KMS-11 (cell line): ENCODE measurements around the gene ROGDI.

Experiments
- H2AFZ ChIP-seq: fragments of 200-600 bp; sonication (generic); 2 replicates; pipeline ENCODE4 v1.6.1; 2016; ENCODE audit warnings: antibody characterized with exemption, mixed run types, low read depth
- H3K27ac ChIP-seq: fragments of 200-600 bp; sonication (generic); 2 replicates; pipeline ENCODE4 v1.6.1; 2016; ENCODE audit warnings: mild to moderate bottlenecking, mixed run types
- H3K27me3 ChIP-seq: fragments of 200-600 bp; sonication (generic); 2 replicates; pipeline ENCODE4 v1.6.1; 2017; ENCODE audit warnings: mild to moderate bottlenecking, low read depth, mixed run types, moderate library complexity; ENCODE audit not compliant: insufficient read depth
- H3K36me3 ChIP-seq: fragments of 200-600 bp; sonication (generic); 2 replicates; pipeline ENCODE4 v1.6.1; 2017; ENCODE audit warnings: mild to moderate bottlenecking, mixed run types; ENCODE audit not compliant: insufficient read depth
- H3K4me1 ChIP-seq: fragments of 200-600 bp; sonication (generic); 2 replicates; pipeline ENCODE4 v1.6.1; 2016; ENCODE audit warnings: mild to moderate bottlenecking, low read depth, mixed run types; ENCODE audit not compliant: poor library complexity, severe bottlenecking
- H3K4me2 ChIP-seq: fragments of 200-600 bp; sonication (generic); 2 replicates; pipeline ENCODE4 v1.7.0; 2016; ENCODE audit warnings: mild to moderate bottlenecking, mixed run types
- H3K4me3 ChIP-seq: fragments of 200-600 bp; sonication (generic); IDR thresholded peaks from 2 replicates; pipeline ENCODE4 v1.6.1; 2017; ENCODE audit warnings: low read depth, low read length, mixed read lengths; ENCODE audit not compliant: insufficient read depth
- H3K79me2 ChIP-seq: fragments of 200-600 bp; sonication (generic); 2 replicates; pipeline ENCODE4 v1.6.1; 2016; ENCODE audit warnings: low read depth, mixed run types; ENCODE audit not compliant: insufficient read depth
- H3K9ac ChIP-seq: fragments of 200-600 bp; sonication (generic); 2 replicates; pipeline ENCODE4 v1.6.1; 2016; ENCODE audit warnings: mild to moderate bottlenecking, mixed run types
- H4K20me1 ChIP-seq: fragments of 200-600 bp; sonication (generic); 2 replicates; pipeline ENCODE4 v1.6.1; 2016; ENCODE audit warnings: mild to moderate bottlenecking, mixed run types; ENCODE audit not compliant: insufficient read depth
- TF ChIP-seq, protein P1 (sequence below): fragments of 200-600 bp; sonication (generic); conservative IDR thresholded peaks from 2 replicates; pipeline ENCODE4 v1.6.1; 2017; ENCODE audit warnings: low read depth, mild to moderate bottlenecking, antibody characterized with exemption, low read length, moderate library complexity, mixed read lengths

The ROGDI gene

GRCh38 chr16:4805231-4805630 is 2.8 kb upstream of the ROGDI start:
- H3K4me1 ChIP-seq, result peaks cover 13% of the 10 kb centered on the region
- no peaks in the 10 kb centered on the region for H3K79me2 ChIP-seq
- H4K20me1 ChIP-seq, result no peaks in the 10 kb centered on the region
- no peak overlapping the region for H3K27ac ChIP-seq
- H3K36me3 ChIP-seq, result peaks cover 8% of the 10 kb centered on the region; the same call in 1 of the 2 replicates
- no peak overlapping the region for H3K4me2 ChIP-seq
- no peaks in the 10 kb centered on the region for H3K27me3 ChIP-seq
- H3K4me3 ChIP-seq, result no peak overlapping the region
- no peak overlapping the region for H3K9ac ChIP-seq
- H2AFZ ChIP-seq, result no peak overlapping the region
- TF ChIP-seq, protein P1, sequence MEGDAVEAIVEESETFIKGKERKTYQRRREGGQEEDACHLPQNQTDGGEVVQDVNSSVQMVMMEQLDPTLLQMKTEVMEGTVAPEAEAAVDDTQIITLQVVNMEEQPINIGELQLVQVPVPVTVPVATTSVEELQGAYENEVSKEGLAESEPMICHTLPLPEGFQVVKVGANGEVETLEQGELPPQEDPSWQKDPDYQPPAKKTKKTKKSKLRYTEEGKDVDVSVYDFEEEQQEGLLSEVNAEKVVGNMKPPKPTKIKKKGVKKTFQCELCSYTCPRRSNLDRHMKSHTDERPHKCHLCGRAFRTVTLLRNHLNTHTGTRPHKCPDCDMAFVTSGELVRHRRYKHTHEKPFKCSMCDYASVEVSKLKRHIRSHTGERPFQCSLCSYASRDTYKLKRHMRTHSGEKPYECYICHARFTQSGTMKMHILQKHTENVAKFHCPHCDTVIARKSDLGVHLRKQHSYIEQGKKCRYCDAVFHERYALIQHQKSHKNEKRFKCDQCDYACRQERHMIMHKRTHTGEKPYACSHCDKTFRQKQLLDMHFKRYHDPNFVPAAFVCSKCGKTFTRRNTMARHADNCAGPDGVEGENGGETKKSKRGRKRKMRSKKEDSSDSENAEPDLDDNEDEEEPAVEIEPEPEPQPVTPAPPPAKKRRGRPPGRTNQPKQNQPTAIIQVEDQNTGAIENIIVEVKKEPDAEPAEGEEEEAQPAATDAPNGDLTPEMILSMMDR, result no peak

- TF ChIP-seq, protein P1, result no peak
- Histone ChIP-seq H3K4me3 (no peak overlapping the region), H3K4me2 (no peak overlapping the region; the same call in 1 of the 2 replicates), H3K27ac (no peak overlapping the region), H3K27me3 (no peaks in the 10 kb centered on the region), H3K4me1 (peaks cover 13% of the 10 kb centered on the region), H4K20me1 (no peaks in the 10 kb centered on the region), H3K36me3 (peaks cover 8% of the 10 kb centered on the region; the same call in 1 of the 2 replicates), H2AFZ (no peak overlapping the region), H3K9ac (no peak overlapping the region), H3K79me2 (no peaks in the 10 kb centered on the region)
Measured at GRCh38 chr16:4803898-4804762, 1.7 kb upstream of the ROGDI start.

GRCh38 chr16:4803401-4803844 is 990 bp upstream of the ROGDI start:
- Histone ChIP-seq H2AFZ (no peak overlapping the region), H4K20me1 (no peaks in the 10 kb centered on the region), H3K27me3 (no peaks in the 10 kb centered on the region), H3K27ac (no peak overlapping the region; the same call in 1 of the 2 replicates), H3K4me3 (no peak overlapping the region), H3K9ac (no peak overlapping the region), H3K36me3 (peaks cover 8% of the 10 kb centered on the region; the same call in 1 of the 2 replicates), H3K4me1 (peaks cover 13% of the 10 kb centered on the region), H3K4me2 (peak overlapping the region; percentile 94), H3K79me2 (no peaks in the 10 kb centered on the region)
- TF ChIP-seq, protein P1, result no peak

DNA sequence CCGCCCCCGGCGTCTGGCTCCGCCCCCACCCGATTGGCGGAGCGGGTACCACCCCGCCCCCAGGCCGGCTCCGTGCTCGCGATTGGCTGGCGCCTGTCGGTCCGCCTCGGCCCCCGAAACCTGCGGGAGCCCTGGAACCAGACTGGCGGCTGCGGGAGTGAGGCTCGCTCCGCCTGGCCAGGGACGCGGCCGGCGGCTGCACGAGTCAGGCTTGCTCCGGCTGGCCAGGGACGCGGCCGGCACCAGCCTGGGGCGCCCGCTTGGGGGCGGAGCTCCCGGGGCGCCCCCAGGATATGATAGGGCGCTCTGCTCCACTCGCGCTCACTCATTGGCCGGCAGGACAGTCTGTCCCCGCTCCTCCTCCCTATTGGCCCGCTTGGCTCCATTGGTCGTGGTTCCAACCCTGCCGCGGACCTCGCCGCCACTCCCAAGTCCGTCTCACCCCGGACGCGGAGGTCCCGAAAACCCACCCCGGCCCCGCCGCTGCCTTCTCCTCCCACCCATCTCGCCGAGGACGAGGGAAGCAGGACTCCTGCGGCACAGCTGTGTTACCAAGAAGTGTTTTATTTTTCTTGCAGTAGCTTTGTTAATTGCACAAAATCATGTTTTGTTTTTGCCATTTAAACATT is 340 bp upstream of the ROGDI start:
- TF ChIP-seq, protein P1, result peak; percentile 30; the same call in 1 of the 2 replicates

More for the DNA sequence above, 340 bp upstream of the ROGDI start:
- Histone ChIP-seq H3K79me2 (no peaks in the 10 kb centered on the region), H3K4me2 (peak overlapping the region; percentile 94), H4K20me1 (no peaks in the 10 kb centered on the region), H3K4me3 (no peak overlapping the region), H3K36me3 (peaks cover 2% of the 10 kb centered on the region; the same call in 1 of the 2 replicates), H3K4me1 (peaks cover 13% of the 10 kb centered on the region), H2AFZ (peak overlapping the region; percentile 55), H3K27me3 (no peaks in the 10 kb centered on the region), H3K27ac (peak overlapping the region; percentile 31; the same call in 1 of the 2 replicates), H3K9ac (0 out of 2 replicates have a peak overlapping the region, but pooled peaks have one; percentile 33)
